Esophagus (tissue), 2 donors: Measurements from ENCODE around the gene SP7. TPM values are rescaled to one million over a fixed set of nuclear protein-coding genes. Genes with fewer than 3 reads are reported as not detected.
"Not testable (repeated sequence)": the region's sequence is repeated elsewhere in the genome, so short reads cannot be mapped to it uniquely, and the experiment has no call there.

Source experiments
- H3K27ac ChIP-seq, 2 donors: one replicate each; pipeline ENCODE4 v1.5.1; 2013; ENCODE audit warnings: low read depth in 2 of 2, mild to moderate bottlenecking in 2 of 2, inconsistent platforms in 1 of 2, low read length in 1 of 2, moderate library complexity in 1 of 2
- H3K27me3 ChIP-seq, 2 donors: one replicate each; pipeline ENCODE4 v1.6.1; 2013; ENCODE audit warnings: low read length in 2 of 2, control low read depth in 1 of 2, mild to moderate bottlenecking in 1 of 2; ENCODE audit not compliant: insufficient read depth in 2 of 2, control insufficient read depth in 1 of 2
- H3K36me3 ChIP-seq, 2 donors: one replicate each; pipeline ENCODE4 v1.6.1; 2013; ENCODE audit warnings: low read length in 1 of 2; ENCODE audit not compliant: control insufficient read depth in 2 of 2, insufficient read depth in 2 of 2
- H3K4me1 ChIP-seq, 2 donors: one replicate each; pipeline ENCODE4 v1.6.1; 2013; ENCODE audit warnings: low read length in 1 of 2; ENCODE audit not compliant: control insufficient read depth in 2 of 2, insufficient read depth in 2 of 2
- H3K4me3 ChIP-seq, 2 donors: one replicate each; pipeline ENCODE4 v1.5.1; 2013; ENCODE audit warnings: low read length in 2 of 2, mild to moderate bottlenecking in 2 of 2, low read depth in 1 of 2, moderate library complexity in 1 of 2
- H3K9me3 ChIP-seq, 2 donors: one replicate each; pipeline ENCODE4 v1.6.1; 2013; ENCODE audit warnings: mild to moderate bottlenecking in 2 of 2, low read depth in 1 of 2, low read length in 1 of 2, moderate library complexity in 1 of 2; ENCODE audit not compliant: control insufficient read depth in 2 of 2, insufficient read depth in 1 of 2
- WGBS, 2 donors: extraction: QIAGEN DNeasy Blood & Tissue Kit; methylation state at CpG; one replicate each; pipeline ENCODE4 v1.1.7; 2013; 5-methylcytosine and 5-hydroxymethylcytosine counted together
- polyA plus RNA-seq, 2 donors: library from polyadenylated mRNA; stranded (reverse); fragments of 200-250 nt; gene quantifications; one replicate each; pipeline ENCODE4 v1.2.3, GENCODE V29; 2013
- donor health status: healthy with polysubstance abuse.
- donor health status: Bipolar disorder and iron deficiency.

The SP7 gene
- polyA plus RNA-seq, 2 donors = not detected

- Histone ChIP-seq H3K27ac (peak overlapping the region; percentile 60 to 87), H3K4me1 (peaks cover 0 to 12% of the 10 kb centered on the region in 2 donors), H3K4me3 (peak overlapping the region in 1 of 2 donors; percentile 87), H3K9me3 (no peaks in the 10 kb centered on the region), H3K27me3 (no peaks in the 10 kb centered on the region), H3K36me3 (peaks cover 6 to 12% of the 10 kb centered on the region in 2 donors)
- 41 to 53% methylated on average over 5 of the region's 5 CpGs for WGBS, 2 donors
Measured at GRCh38 chr12:53299101-53299453, 37.1 kb downstream of the SP7 start.

GRCh38 chr12:53298164-53298563, 38.0 kb downstream of the SP7 start:
- Histone ChIP-seq H3K27me3 (no peaks in the 10 kb centered on the region), H3K9me3 (no peaks in the 10 kb centered on the region), H3K36me3 (peaks cover under 1 to 14% of the 10 kb centered on the region in 2 donors), H3K27ac (no peak overlapping the region), H3K4me3 (no peak overlapping the region), H3K4me1 (peaks cover 0 to 12% of the 10 kb centered on the region in 2 donors)
- WGBS, 2 donors = 50 to 55% methylated on average over 5 of the region's 5 CpGs

GRCh38 chr12:53297106-53297505, 39.0 kb downstream of the SP7 start:
- 94 to 95% methylated on average over 10 of the region's 10 CpGs for WGBS, 2 donors

GRCh38 chr12:53295891-53296219, 40.3 kb downstream of the SP7 start:
- peak overlapping the region; percentile 95 for H3K4me3 ChIP-seq
- peaks cover 0 to 12% of the 10 kb centered on the region in 2 donors for H3K4me1 ChIP-seq
- H3K9me3 ChIP-seq = no peaks in the 10 kb centered on the region
- H3K36me3 ChIP-seq = peaks cover 0 to 22% of the 10 kb centered on the region in 2 donors
- no peaks in the 10 kb centered on the region for H3K27me3 ChIP-seq
- WGBS, 2 donors = 2 to 4% methylated on average over 12 of the region's 12 CpGs
- H3K27ac ChIP-seq = peak overlapping the region; percentile 92 to 95

More at GRCh38 chr12:53297106-53297505, 39.0 kb downstream of the SP7 start:
- not testable (repeated sequence) for H3K9me3 ChIP-seq, H3K27ac ChIP-seq, H3K4me3 ChIP-seq, H3K27me3 ChIP-seq
- H3K4me1 ChIP-seq = peaks cover 0 to 12% of the 10 kb centered on the region in 2 donors
- peaks cover 0 to 17% of the 10 kb centered on the region in 2 donors for H3K36me3 ChIP-seq

- H3K27me3 ChIP-seq = no peaks in the 10 kb centered on the region
- WGBS, 2 donors = 1 to 2% methylated on average over 42 of the region's 42 CpGs
- H3K4me3 ChIP-seq = peak within 1 kb of the TSS; percentile 95
- peak within 1 kb of the TSS; percentile 92 to 95 for H3K27ac ChIP-seq
- H3K36me3 ChIP-seq = peaks cover 0 to 26% of the 10 kb centered on the region in 2 donors
- no peaks in the 10 kb centered on the region for H3K9me3 ChIP-seq
- peaks cover 0 to 9% of the 10 kb centered on the region in 2 donors for H3K4me1 ChIP-seq
Measured at GRCh38 chr12:53295070-53295890, 40.9 kb downstream of the SP7 start, which contains the start of gene PFDN5. Gene PFDN5 (plus strand): TSS chr12:53295542. CDS start chr12:53295568, 26 bp downstream.

GRCh38 chr12:53292426-53292825, 43.7 kb downstream of the SP7 start:
- no peak overlapping the region for H3K4me3 ChIP-seq
- H3K4me1 ChIP-seq = peaks cover 0 to 7% of the 10 kb centered on the region in 2 donors
- H3K36me3 ChIP-seq = peaks cover 5 to 32% of the 10 kb centered on the region in 2 donors
- no peak overlapping the region for H3K27ac ChIP-seq
- no peaks in the 10 kb centered on the region for H3K27me3 ChIP-seq
- H3K9me3 ChIP-seq = no peaks in the 10 kb centered on the region

- H3K36me3 ChIP-seq = peaks cover 5 to 41% of the 10 kb centered on the region in 2 donors
- peaks cover 0 to 14% of the 10 kb centered on the region in 2 donors for H3K4me1 ChIP-seq
- H3K27me3 ChIP-seq = no peaks in the 10 kb centered on the region
- H3K27ac ChIP-seq = no peak overlapping the region
- 88 to 89% methylated on average over 9 of the region's 9 CpGs for WGBS, 2 donors
- H3K9me3 ChIP-seq = no peaks in the 10 kb centered on the region
- H3K4me3 ChIP-seq = no peak overlapping the region
Measured at GRCh38 chr12:53290661-53291060, 45.5 kb downstream of the SP7 start.

- Histone ChIP-seq H3K4me3 (no peak overlapping the region), H3K9me3 (no peaks in the 10 kb centered on the region), H3K27ac (no peak overlapping the region), H3K27me3 (no peaks in the 10 kb centered on the region), H3K36me3 (peaks cover 5 to 45% of the 10 kb centered on the region in 2 donors), H3K4me1 (peaks cover 0 to 12% of the 10 kb centered on the region in 2 donors)
- 84 to 87% methylated on average over 4 of the region's 4 CpGs for WGBS, 2 donors
Measured at GRCh38 chr12:53289891-53290290, 46.3 kb downstream of the SP7 start.

GRCh38 chr12:53288322-53288721, 47.8 kb downstream of the SP7 start:
- no peak overlapping the region for H3K4me3 ChIP-seq
- peaks cover 0 to 12% of the 10 kb centered on the region in 2 donors for H3K4me1 ChIP-seq
- no peaks in the 10 kb centered on the region for H3K9me3 ChIP-seq
- peak overlapping the region; percentile 55 to 79 for H3K27ac ChIP-seq
- 46 to 71% methylated on average over 6 of the region's 6 CpGs for WGBS, 2 donors
- peaks cover 5 to 43% of the 10 kb centered on the region in 2 donors for H3K36me3 ChIP-seq
- H3K27me3 ChIP-seq = no peaks in the 10 kb centered on the region
